ENCODE data around the gene USP47. TPM values are rescaled to one million over a fixed set of nuclear protein-coding genes. Genes with fewer than 3 reads are reported as not detected.

The USP47 gene
- total RNA-seq, 1 experiment from 2014 or later, result 39.2 TPM

GRCh38 chr11:11983427-11983826 lies 141.7 kb downstream of the USP47 start:
- H3K27ac ChIP-seq (ENCODE audit: low read length), result no peak overlapping the region
- TF ChIP-seq CTCF (IDR thresholded peaks at IDR 0.05), result no peak
- TF ChIP-seq SIN3A (IDR thresholded peaks at IDR 0.05; ENCODE audit: borderline replicate concordance, insufficient read depth, low read depth, low read length), result no peak
- no peak for TF ChIP-seq POLR2AphosphoS5 (IDR thresholded peaks at IDR 0.05; ENCODE audit: low read depth, low read length)
- no peak for TF ChIP-seq TCF7L2 (IDR thresholded peaks at IDR 0.05; ENCODE audit: low read depth, low read length)
- no peak for TF ChIP-seq REST (IDR thresholded peaks at IDR 0.05; ENCODE audit: insufficient read depth in 1 of 2, low read depth in 2 of 2, low read length in 1 of 2)
- H3K9me3 ChIP-seq (ENCODE audit: control insufficient read depth, insufficient read depth, low read depth, low read length), result no peaks in the 10 kb centered on the region
- no peak for ATAC-seq
- no peak overlapping the region for H3K4me3 ChIP-seq (ENCODE audit: low read depth in 2 of 2, low read length in 2 of 2)
- intact Hi-C loops (cut with micrococcal nuclease; ENCODE audit: unreplicated experiment) (no loop called here), in situ Hi-C loops (cut with HindIII; ENCODE audit: low pct_unique_long_range_greater_than_20kb, low sequenced_read_pairs) (no loop called here)
- H3K27me3 ChIP-seq (ENCODE audit: control insufficient read depth, insufficient read depth, low read length), result no peaks in the 10 kb centered on the region
- no TSS peak for BruUV-seq (replicated peaks)
- H3K36me3 ChIP-seq (ENCODE audit: control insufficient read depth, insufficient read depth, low read length), result no peaks in the 10 kb centered on the region
- no peak for DNase-seq (ENCODE audit: low read depth, low spot score)
- ChIA-PET CTCF (no interaction called here), POLR2A (no interaction called here)
- H3K4me1 ChIP-seq (ENCODE audit: control insufficient read depth, insufficient read depth, low read length), result peaks cover 32% of the 10 kb centered on the region

- POLR2A ChIA-PET, result interaction anchor here (0.7 kb wide), 1 partner anchor 40 kb away, joined by 4 read pairs; no protein-coding TSS in a partner anchor
- intact Hi-C loops (cut with micrococcal nuclease; ENCODE audit: unreplicated experiment), result no loop called here
- TF ChIP-seq CTCF (IDR thresholded peaks at IDR 0.05) (no peak), POLR2AphosphoS5 (IDR thresholded peaks at IDR 0.05; ENCODE audit: low read depth, low read length) (no peak), TCF7L2 (IDR thresholded peaks at IDR 0.05; ENCODE audit: low read depth, low read length) (no peak), SIN3A (IDR thresholded peaks at IDR 0.05; ENCODE audit: borderline replicate concordance, insufficient read depth, low read depth, low read length) (no peak), REST (IDR thresholded peaks at IDR 0.05; ENCODE audit: insufficient read depth in 1 of 2, low read depth in 2 of 2, low read length in 1 of 2) (no peak)
- CTCF ChIA-PET, result no interaction called here
- Histone ChIP-seq H3K9me3 (ENCODE audit: control insufficient read depth, insufficient read depth, low read depth, low read length) (no peaks in the 10 kb centered on the region), H3K4me3 (ENCODE audit: low read depth in 2 of 2, low read length in 2 of 2) (no peak overlapping the region), H3K4me1 (ENCODE audit: control insufficient read depth, insufficient read depth, low read length) (peaks cover 27% of the 10 kb centered on the region), H3K27ac (ENCODE audit: low read length) (no peak overlapping the region), H3K36me3 (ENCODE audit: control insufficient read depth, insufficient read depth, low read length) (no peaks in the 10 kb centered on the region), H3K27me3 (ENCODE audit: control insufficient read depth, insufficient read depth, low read length) (no peaks in the 10 kb centered on the region)
- in situ Hi-C loops (cut with HindIII; ENCODE audit: low pct_unique_long_range_greater_than_20kb, low sequenced_read_pairs), result no loop called here
- ATAC-seq (no peak), DNase-seq (ENCODE audit: low read depth, low spot score) (no peak)
- BruUV-seq (replicated peaks), result no TSS peak
These were observed 142.8 kb downstream of the USP47 start for GRCh38 chr11:11984563-11984962.

Measured in Panc1 (cell line).